HG03108 (cell line): ENCODE data around the gene ZNF608.
A peak's percentile ranks its signal among the peaks of the same experiment; 100 is the strongest.

Experiments
- ATAC-seq: cut with Tn5 transposase; IDR thresholded peaks from one replicate; pipeline ENCODE4 v1.9.1; 2021; ENCODE audit warnings: moderate library complexity; ENCODE audit not compliant: unreplicated experiment

ZNF608 gene

DNA sequence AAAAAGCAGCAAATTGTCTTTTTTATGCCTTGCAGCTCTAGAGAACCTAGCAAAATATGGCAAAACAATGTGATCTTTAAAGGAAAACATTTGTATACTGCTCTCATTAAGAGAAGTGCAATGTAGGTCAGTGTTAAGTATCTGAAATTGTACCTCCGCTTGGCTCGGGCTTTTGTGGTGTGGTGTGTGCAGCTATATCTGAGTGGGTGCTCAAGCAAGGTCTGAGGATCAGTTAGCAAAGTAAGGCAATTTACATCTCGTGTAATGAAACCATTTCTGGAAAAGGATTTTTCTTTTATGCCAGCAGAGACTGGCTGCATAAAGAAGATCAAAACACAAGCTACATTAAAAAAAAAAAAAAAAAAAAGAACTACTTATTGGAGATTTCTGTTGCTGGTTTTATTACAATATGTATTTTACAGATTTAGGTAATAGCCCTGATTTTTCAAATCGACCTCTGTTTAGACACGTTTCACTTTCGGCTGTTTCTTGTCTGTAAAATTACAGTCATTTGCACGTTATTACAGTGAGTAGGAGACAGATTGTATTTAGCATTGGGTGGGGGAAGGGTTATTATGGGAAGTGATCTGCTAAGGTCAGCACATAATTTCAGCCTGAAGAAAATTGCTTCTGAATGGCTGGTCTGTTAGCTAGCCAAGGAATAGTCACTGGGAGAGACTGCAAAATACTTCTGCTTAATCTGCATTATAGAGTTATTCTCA lies 7.9 kb upstream of the ZNF608 start:
- no peak for ATAC-seq

DNA sequence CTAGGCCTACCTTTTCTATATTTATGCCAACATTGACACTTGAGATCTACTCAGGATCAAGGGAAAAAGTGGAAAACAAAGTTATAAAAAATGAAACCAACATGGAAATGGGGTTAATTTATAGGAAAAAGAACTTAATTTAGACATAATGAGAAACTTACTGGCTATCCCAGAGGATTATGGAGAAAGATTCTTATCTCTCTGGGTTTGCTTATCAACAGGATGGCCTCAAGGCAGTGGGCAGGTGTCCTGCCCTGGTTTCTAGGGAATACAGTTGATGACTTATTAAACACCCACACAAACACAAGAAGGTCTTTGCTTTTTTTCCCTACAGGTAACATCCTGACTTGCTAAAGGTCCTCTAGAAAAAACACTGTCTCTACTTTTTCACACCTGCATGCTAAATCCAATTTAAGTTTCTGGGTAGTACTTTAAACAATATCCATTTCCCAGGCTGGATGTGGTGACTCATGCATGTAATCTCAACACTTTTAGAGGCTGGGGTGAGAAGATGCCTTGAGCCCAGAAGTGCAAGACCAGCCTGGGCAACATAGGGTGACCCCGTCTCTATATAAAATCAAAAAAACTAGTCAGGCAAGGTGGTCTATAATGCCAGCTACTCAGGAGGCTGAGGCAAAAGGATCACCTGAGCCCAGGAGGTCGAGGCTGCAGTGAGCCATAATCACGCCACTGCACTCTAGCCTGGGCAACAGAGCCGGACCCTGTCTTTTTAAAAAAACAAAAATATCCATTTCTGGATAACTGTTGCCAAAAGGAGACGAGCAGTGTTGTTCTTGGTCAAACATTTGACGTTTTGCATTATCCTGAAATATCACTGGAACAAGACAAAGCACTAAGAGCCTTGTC lies 6.6 kb upstream of the ZNF608 start:
- ATAC-seq: no peak

DNA sequence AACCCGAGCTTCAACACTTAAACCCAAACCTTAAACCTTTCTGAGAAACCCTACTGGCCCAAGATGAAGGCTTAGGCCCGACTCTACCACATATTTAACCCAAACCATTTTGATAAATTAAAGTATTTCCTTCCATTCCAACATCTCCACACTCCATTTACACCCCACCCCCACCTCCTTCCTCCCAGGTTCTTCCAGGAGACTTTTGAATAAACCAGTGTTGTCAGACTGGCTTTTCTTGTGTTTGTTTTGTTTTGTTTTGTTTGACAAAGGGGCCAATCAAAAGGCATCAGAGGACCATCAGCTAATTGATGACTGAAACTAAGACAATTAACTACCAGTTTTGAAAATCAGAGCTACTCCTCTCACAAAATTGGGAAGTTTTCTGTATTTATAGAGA lies 4.6 kb upstream of the ZNF608 start:
- no peak for ATAC-seq

DNA sequence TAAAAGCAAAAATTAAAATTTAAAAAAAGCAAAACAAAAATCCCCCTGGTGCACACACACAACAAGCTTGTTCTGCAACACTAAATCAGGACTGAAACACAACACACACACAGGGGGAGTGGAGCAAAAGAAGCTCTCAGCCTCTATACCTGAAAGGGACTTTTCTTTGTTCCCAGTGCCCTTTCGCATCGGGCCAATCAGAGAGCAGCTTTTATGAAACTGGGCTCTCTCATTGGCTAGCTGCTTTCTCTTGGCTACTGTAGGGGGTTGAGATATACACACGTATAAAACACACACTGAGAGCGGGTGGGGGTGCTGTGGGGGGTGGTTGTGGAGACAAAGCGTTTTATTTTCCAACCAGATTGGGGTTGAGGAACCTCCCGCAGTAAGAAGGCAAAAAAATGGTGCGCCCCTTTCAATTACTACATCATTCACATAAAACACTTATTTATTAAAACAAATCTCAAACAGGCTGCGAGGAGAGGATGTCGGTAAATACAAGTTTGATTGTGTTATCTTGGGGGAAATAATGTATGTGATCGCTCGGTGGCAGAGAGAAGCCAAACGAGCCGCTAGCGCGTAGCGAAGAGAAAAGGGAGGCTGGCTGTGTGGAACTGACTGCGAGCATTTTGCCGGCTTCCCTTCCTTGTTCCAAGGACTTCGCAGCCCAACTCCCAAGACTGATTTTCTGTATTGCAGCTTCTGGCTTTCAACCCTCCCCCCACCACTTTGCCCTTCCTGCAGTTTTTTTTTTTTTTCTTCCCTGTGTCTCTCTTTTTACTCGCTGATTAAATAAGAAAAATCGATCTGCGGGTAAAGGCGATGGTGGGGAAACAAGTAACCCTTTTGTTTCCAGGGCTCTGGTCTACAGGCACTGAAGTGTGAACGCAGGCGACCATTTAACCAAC lies 2.5 kb upstream of the ZNF608 start:
- ATAC-seq: peak; percentile 83

DNA sequence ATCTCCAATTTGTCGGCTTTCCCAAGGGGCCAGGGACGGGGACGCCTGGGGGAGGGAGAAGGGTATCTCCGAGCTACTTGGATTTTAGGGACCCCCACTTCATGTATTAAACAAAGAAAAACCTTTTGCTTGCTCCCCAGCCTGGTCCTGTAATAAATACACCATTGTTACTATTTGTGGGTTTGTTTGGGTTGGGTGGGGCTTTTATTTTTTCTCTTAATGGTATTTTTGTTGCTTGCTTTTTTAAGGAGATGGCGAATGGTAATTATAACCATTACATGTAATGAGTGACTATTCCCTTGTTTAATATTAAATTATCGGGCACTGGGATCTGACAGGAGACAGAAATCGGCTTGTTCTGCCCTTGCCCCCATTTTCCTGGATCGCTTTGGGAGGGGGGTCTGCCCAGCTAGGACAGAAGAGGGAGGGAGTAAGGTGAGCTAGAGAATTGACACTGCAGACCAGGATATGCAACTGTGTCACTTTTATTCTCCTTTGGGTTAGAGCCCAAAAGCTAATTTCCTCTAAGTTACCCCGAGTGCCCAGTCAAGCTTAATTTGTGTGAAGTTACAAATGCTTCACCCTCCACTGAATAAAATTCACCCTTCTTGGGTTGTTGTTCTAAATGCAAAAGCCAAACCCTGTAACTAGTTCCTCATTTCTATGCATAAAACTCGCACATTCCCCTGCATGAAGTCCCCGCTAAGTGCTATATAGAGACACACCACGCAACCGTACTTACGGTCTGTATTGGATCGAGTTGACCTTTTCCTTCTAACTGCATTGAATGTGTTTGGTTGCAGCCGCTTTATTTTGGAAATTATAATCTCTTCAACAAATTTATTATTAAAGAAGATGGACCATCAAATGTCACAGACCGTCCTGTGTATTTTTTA lies 1.6 kb upstream of the ZNF608 start:
- peak; percentile 48 for ATAC-seq

DNA sequence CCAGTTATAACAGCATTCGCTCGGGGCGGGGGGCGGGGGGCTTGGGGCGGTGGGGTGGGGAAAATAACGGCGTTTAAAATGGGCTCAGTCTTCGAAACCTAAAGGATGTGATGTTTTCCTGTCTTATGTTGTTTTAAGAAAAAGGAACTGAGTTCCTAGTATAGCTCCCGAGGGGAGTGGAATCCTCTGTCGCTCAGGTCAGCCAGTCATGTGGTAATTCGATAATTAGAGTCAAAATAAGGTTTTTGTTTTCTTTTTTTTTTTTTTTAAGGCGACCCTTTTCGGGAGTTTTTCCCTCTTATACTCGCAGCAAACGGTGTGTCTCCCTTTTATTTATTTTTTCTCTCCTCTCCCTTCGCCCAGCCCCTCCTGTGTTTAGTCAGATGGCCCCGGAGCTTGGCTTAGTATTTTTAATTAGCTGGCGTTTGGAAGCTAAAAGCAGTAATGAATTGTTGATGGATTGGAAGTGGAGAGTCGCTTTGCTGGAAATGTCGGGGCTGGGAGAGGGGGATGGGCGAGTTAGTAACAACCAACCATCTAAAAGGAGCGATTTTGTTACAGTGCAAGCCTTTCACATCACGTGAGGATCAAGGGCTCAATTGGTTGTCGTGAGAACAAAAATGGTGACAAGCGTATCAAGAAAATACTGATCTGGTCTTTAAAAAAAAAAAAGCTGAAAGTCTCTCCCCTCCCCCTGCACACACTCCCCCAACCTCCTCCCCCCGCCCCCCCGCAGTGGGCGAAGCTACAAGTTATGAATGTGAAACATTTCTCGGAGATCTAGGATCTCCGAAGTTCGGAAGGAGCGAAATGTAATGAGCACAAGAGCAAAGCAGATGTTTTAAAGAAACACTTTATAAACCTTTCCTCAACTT lies 714 bp upstream of the ZNF608 start:
- no peak for ATAC-seq

DNA sequence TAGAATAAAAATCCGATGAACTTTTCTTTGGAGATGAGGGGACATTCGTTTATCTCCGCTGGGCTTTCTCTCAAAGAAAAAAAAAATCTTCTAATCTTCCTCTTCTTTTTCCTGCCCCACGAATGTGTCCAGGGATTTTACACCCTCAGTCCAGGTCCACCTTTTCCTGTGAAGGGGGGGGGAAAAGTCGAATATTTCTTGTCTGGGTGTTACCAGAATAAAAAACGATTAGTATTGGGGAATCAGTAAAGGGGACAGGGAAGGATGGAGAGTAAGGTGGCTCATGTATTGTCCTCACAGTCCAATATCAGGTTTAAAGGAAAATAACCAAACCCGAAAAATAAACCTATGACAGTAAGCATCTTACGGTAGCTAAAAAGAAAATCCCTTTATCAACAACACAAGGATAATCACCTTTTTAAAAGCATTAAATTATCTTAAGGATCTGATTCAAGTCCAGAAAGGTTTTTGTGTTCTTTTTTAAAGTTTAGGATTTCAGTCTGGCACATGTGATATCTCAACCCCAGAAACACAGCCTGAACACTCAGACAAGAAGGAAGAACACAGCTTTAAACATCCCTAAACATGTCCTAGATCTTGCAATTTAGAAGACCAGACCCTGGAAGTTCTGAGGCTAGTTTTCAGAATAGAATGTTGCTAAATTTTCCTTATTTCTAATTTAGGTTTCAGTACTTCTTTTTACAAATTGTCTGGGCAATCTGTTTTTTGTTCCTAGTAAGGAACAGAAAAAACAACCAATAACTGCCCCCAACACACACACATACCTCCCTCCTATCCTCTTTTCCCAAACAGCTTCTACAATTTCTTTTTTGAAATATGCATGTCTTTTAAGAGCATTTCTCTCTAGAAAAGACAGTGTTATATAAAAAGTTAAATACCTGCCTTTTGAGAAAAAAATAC lies 1.2 kb downstream of the ZNF608 start:
- no peak for ATAC-seq

DNA sequence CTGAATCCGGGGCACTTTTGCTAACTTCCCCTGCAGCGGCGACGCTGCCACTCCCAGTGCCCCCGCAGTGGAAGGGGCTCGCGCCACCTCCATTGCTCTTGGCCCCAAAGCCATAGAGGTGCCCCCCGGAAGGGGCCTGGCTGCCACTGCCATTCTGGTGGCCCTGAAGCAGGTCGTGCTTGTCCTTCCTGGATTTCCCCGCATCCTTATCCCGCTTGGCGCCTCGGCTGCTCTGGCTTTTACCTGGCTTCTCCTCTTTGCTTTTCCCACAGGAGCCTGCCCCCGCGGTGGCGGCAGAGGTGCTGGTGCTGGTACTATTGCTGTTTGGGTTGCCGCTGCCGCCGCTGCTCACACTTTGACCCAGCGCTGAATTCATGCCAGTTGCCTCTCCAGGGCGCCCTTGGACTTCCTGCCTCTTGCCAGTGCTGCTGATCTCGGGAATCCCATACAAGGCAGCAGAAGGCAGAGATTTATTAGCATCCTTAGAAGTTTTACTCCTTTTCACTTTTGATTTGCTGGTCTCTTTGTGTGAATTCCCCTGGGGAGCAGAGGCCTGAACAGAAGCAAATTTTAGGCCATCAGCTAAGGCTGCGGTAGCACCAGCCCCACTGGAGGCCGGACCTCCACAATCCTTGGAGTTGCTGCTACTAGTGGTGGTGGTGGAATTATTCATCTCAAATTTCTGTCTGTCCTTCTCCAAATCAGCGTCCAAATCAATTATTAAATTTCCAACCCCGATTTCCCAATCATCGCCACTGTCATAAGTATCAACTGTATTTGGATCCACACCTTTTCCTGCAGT lies 2.1 kb downstream of the ZNF608 start:
- ATAC-seq: no peak

DNA sequence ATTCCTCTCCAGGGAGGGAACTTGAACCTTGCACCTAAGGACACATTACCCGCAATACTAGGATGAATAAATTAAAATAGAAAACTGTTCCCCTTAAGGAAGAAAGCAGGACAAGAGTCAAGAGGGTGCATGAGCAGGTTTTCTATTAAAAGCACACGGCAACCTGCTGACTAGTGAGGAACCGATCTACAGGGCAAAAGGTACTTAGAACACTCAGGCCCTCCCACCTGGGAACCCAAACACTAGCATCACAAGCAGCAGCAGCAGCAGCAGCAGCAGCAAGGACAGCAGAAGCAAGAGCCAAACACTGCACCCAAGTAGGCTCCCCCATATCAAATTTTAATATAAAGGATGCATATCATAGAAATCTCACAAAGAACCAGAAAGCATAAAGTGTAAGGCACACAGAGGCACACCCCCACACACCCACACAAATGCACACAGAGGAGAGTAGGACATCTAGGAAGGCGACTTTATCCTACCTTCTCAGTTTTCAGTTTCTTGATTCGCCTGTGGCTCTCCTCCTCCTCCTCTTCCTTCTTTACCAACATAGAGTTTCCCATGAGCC lies 2.8 kb downstream of the ZNF608 start:
- no peak for ATAC-seq

DNA sequence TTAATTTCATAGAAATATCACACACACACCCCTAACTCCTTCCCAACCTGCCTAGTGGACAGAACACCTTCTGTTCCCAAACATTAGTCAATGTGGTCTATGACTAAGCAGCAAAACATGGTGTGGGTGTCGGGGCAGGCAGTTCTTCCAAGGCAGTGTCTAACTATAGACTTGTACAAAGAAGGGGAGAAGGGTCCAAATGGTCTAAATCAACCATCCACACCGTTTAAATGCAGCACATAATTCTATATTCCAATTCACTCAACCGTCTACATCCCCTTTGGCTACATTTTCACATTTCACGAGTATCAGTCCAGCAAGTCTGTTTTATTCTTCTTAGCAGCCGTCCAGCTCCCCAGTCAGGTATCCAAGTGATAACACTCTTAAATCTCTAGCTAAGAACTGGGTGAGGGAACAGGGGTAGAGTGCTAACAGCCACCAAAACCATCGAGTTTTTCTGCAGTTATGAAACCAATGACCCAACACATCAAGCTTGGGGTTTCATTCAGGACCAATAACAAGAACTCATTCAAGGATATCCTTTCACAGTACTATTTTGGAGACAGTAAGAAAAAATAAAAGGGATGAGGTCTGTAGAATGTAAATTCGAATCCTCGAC lies 3.3 kb downstream of the ZNF608 start:
- no peak for ATAC-seq

DNA sequence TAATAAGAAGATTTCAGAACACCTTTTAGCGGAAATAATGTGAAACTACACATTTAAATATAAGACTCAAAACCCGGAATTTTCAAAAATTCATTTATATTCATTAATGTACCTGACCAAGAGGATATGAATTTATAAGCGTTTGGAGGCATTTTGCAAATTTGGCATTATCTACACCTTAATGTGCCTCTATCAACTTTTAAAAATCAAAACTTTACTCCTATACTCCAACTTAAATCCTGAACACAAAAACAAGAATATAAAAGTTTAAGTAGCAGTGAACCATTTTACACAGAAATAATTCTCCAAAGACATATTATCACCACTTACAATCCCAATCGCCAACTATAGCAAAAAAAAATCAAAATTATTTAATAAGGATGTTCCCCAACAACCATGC lies 3.9 kb downstream of the ZNF608 start:
- no peak for ATAC-seq

DNA sequence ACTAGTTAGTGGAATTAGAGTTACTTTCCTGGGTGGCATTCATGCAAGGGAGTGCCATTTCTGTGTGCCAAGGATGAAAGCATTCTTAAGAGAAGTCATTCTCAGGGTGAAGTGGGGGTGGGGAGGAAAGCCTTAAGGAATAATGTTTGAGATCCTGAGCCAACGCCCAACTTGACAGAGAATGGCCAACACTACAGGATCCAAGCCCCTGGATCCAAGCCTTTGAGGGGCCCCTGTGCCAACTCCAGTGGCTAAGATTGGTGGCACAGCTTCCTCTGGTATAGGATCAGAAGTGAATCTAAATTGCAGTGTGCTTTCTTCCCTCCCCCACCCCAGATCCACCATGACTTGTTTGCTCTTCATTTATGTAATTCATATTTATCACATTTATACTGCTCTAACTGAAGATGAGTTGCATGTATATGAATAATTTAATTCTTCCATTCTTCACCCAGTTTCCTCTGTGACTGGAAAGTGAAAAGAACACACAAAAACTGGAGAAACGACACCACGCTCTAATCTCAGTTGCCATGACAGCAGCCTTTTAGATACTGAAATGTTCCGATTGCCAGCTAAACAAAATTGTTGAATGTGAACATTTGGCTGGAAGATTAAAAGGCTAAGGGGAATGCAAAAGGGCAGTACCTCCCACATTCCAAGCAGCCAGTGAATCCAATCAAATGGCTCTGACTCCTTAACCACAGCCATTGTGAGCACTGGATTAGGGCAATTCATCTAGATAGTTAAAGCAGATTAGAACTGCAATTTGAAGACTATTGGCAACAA lies 4.5 kb downstream of the ZNF608 start:
- no peak for ATAC-seq

DNA sequence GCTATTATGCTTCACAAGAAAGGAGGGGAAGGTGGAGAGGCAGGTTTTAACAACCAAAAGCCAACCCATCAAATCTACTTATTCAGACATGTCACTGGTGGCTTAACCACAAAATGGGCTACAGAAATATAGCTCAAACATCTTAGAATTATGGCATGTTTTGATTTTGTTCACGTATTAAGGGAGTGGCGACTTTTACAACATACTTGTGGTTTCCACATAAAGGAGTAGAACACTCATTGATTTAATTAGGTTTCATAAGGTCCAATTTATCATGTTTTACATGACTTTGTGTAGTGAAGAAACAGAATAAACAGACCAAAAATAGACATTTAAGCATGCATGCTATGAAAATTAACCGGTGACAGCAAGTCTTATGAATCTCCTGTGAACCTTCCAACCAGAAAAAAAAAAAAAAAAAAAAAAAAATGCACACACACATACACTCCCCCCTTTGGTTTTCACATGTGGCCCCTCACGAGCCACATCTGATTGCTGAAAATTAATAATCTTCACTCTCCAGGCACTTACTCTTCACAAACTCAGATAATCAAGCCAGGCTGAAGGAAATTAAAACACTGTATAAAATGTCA lies 5.4 kb downstream of the ZNF608 start:
- no peak for ATAC-seq

DNA sequence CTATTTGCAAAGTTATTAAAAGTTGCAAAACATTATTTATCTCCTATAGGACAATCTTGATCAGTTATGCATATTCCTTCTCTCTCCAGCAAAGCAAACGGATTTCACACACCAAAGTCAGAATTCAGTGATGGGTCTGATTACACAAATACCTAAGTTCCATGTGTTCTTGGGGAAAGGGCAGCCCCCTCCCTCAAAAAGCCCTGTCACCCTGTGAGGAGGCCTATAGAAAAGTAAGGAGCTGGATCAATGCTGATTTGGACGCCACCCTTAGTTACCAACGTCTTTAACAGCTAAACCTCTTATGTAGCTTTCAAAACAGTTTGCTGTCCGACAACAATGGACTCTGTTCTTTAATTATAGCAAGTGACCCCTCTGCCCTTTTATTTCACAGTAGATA lies 6.4 kb downstream of the ZNF608 start:
- no peak for ATAC-seq

DNA sequence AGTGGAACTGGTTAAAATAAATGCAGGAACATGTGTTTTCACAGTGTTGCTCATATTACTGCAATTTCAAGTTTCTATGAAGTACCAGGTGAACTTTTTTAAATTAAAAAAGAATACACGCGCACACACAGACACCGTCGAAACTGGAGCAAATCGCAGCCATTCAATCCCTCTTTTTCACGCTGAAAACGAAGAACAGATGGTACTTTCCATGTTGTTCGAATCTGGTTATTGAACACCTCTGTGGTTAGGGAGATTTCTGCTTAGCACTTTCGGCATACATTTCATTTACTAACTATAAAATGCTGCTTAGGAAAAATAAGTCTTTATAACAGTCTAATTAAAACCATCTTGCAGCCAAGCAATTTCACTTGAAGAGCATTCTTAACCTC lies 6.8 kb downstream of the ZNF608 start:
- no peak for ATAC-seq
